Umbilical cord (tissue), 2 donors: ENCODE data around the gene F2RL3. TPM values are rescaled to one million over a fixed set of nuclear protein-coding genes. Genes with fewer than 3 reads are reported as not detected.
"Not testable (repeated sequence)": the region's sequence is repeated elsewhere in the genome, so short reads cannot be mapped to it uniquely, and the experiment has no call there.

Experiments used
- DNase-seq: peaks from one replicate; pipeline ENCODE4 v3.0.0-alpha.2; 2015; ENCODE audit warnings: low spot score
- total RNA-seq: library from RNA; depleted of rRNA; stranded (reverse); fragments of >200 nt; gene quantifications from one replicate; pipeline ENCODE4 v1.2.3, GENCODE V29; 2014; ENCODE audit warnings: low replicate concordance; ENCODE audit not compliant: insufficient read depth

The F2RL3 gene
- total RNA-seq, 1 donor from 2014 or later = 2.2 TPM

GRCh38 chr19:16921766-16922591, 33.2 kb downstream of the F2RL3 start:
- DNase-seq = no peak

DNA sequence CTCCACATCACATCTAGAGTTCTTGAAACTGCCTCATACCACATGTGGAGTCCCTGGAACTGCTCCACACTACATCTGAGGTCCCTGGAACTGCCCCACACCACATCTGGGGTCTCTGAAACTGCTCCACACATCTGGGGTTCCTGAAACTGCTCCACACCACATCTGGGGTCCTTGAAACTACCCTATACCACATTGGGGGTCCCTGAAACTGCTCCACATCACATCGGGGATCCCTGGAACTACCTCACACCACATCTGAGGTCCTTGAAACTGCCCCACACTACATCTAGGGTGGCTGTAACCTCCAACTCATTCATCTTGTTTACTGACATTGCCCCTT, 33.8 kb downstream of the F2RL3 start:
- no peak for DNase-seq

DNA sequence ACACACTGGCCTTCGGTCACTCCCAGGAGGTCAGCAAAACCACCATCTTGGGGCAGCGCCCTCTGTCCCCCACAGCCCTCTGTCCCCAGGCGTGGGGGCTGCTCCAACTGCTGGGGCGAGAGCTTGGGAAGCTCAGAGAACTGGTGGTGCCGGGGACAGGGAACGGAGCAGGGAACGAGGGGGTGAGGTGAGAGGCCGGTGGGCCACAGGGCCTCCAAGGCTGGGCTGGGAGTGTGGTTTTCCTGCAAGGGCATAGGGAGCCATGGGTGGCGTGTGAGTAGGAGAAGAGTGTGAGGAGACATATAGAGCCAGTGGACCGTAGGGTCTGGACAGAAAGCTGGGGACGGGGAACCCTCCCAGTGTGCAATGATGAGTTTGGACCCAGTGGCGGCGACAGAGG, 34.1 kb downstream of the F2RL3 start:
- DNase-seq = no peak

GRCh38 chr19:16927883-16928282, 39.1 kb downstream of the F2RL3 start:
- no peak for DNase-seq

- no peak for DNase-seq
These were observed 39.6 kb downstream of the F2RL3 start for GRCh38 chr19:16928351-16928750.

DNA sequence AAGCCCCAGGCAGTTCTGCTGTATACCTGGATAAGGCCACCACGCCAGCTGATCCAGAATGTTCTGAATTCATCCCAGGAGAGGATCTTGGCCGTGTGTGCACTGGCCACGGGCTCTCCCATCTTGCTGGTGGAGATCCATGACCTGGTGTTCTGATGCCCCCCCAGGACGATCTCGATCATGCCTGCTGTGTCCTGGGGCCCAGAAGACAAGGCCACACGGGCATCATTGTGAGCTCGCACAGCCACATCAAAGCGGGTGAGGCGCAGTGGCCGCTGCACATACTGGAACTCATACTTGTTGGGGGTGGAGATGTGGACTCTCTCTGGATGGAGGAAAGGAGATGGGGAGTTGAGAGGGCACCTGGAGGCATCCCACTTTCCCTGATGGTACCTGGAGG, 40.1 kb downstream of the F2RL3 start:
- no peak for DNase-seq

DNA sequence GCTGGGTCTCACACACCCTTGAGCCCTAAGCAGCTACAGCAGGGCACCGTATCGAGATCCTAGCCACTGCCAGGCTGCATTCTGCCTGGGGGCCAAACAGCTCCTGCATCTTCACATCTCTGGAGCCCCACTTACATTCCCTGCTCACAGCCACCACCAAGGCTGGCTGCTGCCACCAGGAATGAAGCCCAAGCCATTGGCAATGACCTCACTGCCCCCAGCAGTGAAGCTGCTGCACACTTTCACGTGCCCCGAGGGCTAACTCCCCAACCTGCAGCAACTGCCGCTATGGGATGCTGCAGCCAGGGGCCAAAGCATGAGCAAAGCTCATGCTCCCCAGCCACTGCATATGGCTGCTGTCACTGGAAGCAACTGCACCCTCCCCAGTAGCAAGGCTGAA, 42.0 kb downstream of the F2RL3 start:
- no peak for DNase-seq

GRCh38 chr19:16931306-16931705, 42.5 kb downstream of the F2RL3 start:
- no peak for DNase-seq

GRCh38 chr19:16934489-16934888, 45.7 kb downstream of the F2RL3 start:
- DNase-seq = no peak

GRCh38 chr19:16936901-16937300, 48.1 kb downstream of the F2RL3 start:
- no peak for DNase-seq

DNA sequence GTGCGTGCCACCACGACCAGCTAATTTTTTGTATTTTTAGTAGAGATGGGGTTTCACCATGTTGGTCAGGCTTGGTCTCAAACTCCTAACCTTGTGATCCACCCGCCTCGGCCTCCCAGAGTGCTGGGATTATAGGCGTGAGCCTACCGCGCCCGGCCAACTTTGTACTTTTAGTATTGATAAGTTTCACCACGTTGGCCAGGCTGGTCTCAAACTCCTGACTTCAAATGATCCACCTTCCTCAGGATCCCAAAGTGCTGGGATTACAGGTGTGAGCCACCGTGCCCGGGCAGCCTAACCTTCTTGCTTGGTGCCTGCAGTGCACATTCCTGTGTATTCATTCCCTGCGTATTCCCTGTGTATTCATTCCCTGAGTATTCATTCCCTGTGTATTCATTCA, 49.0 kb downstream of the F2RL3 start:
- DNase-seq = not testable (repeated sequence)

DNA sequence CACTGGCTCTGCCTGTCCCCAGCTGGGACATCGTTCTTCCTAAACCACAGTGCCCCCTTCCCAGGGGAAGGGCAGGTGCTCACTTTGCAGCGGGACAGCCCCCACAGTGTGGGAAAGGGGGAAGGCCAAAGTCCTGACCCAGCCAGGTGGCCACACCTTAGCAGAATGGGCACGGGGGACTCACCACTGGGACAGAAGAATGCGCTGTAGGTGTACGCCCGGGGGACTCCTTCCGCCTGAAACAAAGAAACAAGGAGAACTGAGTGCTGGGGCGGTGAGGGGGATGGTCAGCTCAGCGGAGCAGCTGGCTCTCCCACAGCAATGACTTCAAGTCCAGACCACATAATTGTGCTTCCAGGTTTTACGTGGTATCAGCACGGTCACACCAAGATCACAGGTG, 49.4 kb downstream of the F2RL3 start:
- DNase-seq = no peak

GRCh38 chr19:16940063-16940462, 51.3 kb downstream of the F2RL3 start:
- not testable (repeated sequence) for DNase-seq

- no peak for DNase-seq
These were observed 51.8 kb downstream of the F2RL3 start for GRCh38 chr19:16940626-16941025.

Other genes starting within 250 kb of the F2RL3 start
- 48.4 TPM for gene SMIM7, start 228.9 kb upstream of the F2RL3 start, total RNA-seq
- not detected for gene TMEM38A, start 227.9 kb upstream of the F2RL3 start, total RNA-seq
- 1.4 TPM for gene NWD1, start 169.2 kb upstream of the F2RL3 start, total RNA-seq
- gene SIN3B, start 59.6 kb upstream of the F2RL3 start, total RNA-seq = 17.8 TPM
- gene CPAMD8, start 137.8 kb downstream of the F2RL3 start, total RNA-seq = 11.3 TPM
- 7.5 TPM for gene HAUS8, start 186.5 kb downstream of the F2RL3 start, total RNA-seq
- 80.7 TPM for gene MYO9B, start 186.8 kb downstream of the F2RL3 start, total RNA-seq